HepG2 (cell line): ENCODE measurements around the gene NCOA3. TPM values are rescaled to one million over a fixed set of nuclear protein-coding genes. Genes with fewer than 3 reads are reported as not detected.

Source experiments
- ARNTL ChIP-seq: sonication (generic); formaldehyde crosslinking; IDR thresholded peaks from 2 replicates; pipeline ENCODE4 v1.4.0; 2020; ENCODE audit warnings: mild to moderate bottlenecking, missing genetic modification reagents
- EED ChIP-seq: sonication (generic); formaldehyde crosslinking; IDR thresholded peaks from 2 replicates; pipeline ENCODE4 v1.5.0; 2020; ENCODE audit warnings: mild to moderate bottlenecking, missing genetic modification reagents
- LRRFIP1 ChIP-seq: sonication (generic); formaldehyde crosslinking; conservative IDR thresholded peaks from 2 replicates; pipeline ENCODE4 v1.4.0; 2020; ENCODE audit warnings: missing genetic modification reagents
- MLXIP ChIP-seq: sonication (generic); formaldehyde crosslinking; IDR thresholded peaks from 2 replicates; pipeline ENCODE4 v1.9.0; 2021; ENCODE audit warnings: missing genetic modification reagents, borderline replicate concordance
- SMARCC2 ChIP-seq: fragments of 450-650 bp; IDR thresholded peaks from 2 replicates; pipeline ENCODE4 v1.6.1; 2017; ENCODE audit warnings: antibody characterized with exemption, mild to moderate bottlenecking
- SNAPC2 ChIP-seq: sonication (generic); formaldehyde crosslinking; IDR thresholded peaks from 2 replicates; pipeline ENCODE4 v1.8.1; 2022; ENCODE audit warnings: mild to moderate bottlenecking, missing genetic modification reagents
- TBX3 ChIP-seq: fragments of 450-650 bp; IDR thresholded peaks from 2 replicates; pipeline ENCODE4 v1.6.1; 2017; ENCODE audit warnings: antibody characterized with exemption, mild to moderate bottlenecking, inconsistent platforms, borderline replicate concordance
- ZBTB3 ChIP-seq: sonication (generic); formaldehyde crosslinking; IDR thresholded peaks from 2 replicates; pipeline ENCODE4 v1.4.0; 2020; ENCODE audit warnings: low read depth, mild to moderate bottlenecking, moderate library complexity, missing genetic modification reagents, borderline replicate concordance
- ZBTB40 ChIP-seq, 2 experiments: fragments of 450-650 bp in 1 of 2; sonication (generic) in 1 of 2; formaldehyde crosslinking in 1 of 2; IDR thresholded peaks; 2 replicates each; pipeline versions ENCODE4 v1.6.1 to v1.8.0; 2016 to 2022; ENCODE audit warnings: antibody characterized with exemption in 1 of 2, mild to moderate bottlenecking in 1 of 2, missing genetic modification reagents in 1 of 2
- ZNF180 ChIP-seq: sonication (generic); formaldehyde crosslinking; IDR thresholded peaks from 2 replicates; pipeline ENCODE4 v1.4.0; 2020; ENCODE audit warnings: low read depth, missing genetic modification reagents, borderline replicate concordance
- ZNF430 ChIP-seq: sonication (generic); formaldehyde crosslinking; IDR thresholded peaks from 2 replicates; pipeline ENCODE4 v1.9.0; 2021; ENCODE audit warnings: mild to moderate bottlenecking, missing genetic modification reagents
- ZNF629 ChIP-seq: sonication (generic); formaldehyde crosslinking; conservative IDR thresholded peaks from 2 replicates; pipeline ENCODE4 v1.5.0; 2020; ENCODE audit warnings: missing genetic modification reagents
- ZNF703 ChIP-seq: sonication (generic); formaldehyde crosslinking; IDR thresholded peaks from 2 replicates; pipeline ENCODE4 v1.5.1; 2020; ENCODE audit warnings: missing genetic modification reagents, mild to moderate bottlenecking, moderate library complexity, borderline replicate concordance
- polyA plus RNA-seq, 8 experiments: library from polyadenylated mRNA; depleted of rRNA in 3 of 8; stranded (reverse) in 7 of 8; unstranded in 1 of 8; fragments of >200 nt; fragmentation: Illumina TruSeq in 4 of 8; extraction: Trizol in 4 of 8; gene quantifications; 2 replicates each; pipeline versions ENCODE4 v1.2.1 to v1.2.3, GENCODE V29; 2011 to 2016; ENCODE audit warnings: low read depth in 4 of 8, missing spikeins in 1 of 8, mixed read lengths in 1 of 8; ENCODE audit not compliant: insufficient read depth in 1 of 8
- total RNA-seq, 5 experiments: library from RNA; depleted of rRNA; stranded (reverse); fragments of >200 nt; fragmentation: Illumina TruSeq; extraction: Trizol; gene quantifications; 2 replicates each; pipeline ENCODE4 v1.2.3, GENCODE V29; 2016; ENCODE audit warnings: low read depth in 1 of 5

NCOA3 gene
- total and polyA plus RNA-seq, 2 of the 13 experiments (the other 11 are each of a cell fraction or from before 2014, with no cell fraction given): 35.0 to 56.8 TPM

GRCh38 chr20:47677635-47678453, 176.2 kb downstream of the NCOA3 start (continued):
- no peak for TF ChIP-seq ZBTB40 (IDR thresholded peaks at IDR 0.05)
- no peak for TF ChIP-seq ZBTB40 (CRISPR knock-in tag; IDR thresholded peaks at IDR 0.05)
- TF ChIP-seq LRRFIP1 (CRISPR knock-in tag): no peak
- peak; percentile 72; the same call in 1 of the 2 replicates for TF ChIP-seq EED (CRISPR knock-in tag)
- no peak for TF ChIP-seq ZNF629 (CRISPR knock-in tag)
- TF ChIP-seq SMARCC2: no peak
- no peak for TF ChIP-seq ZNF430
- no peak for TF ChIP-seq MLXIP (CRISPR knock-in tag)
- TF ChIP-seq TBX3: peak; percentile 47; the same call in 1 of the 2 replicates
- TF ChIP-seq ZNF703 (CRISPR knock-in tag): no peak
- no peak for TF ChIP-seq ZBTB3 (CRISPR knock-in tag)
- no peak for TF ChIP-seq ARNTL (CRISPR knock-in tag)
- TF ChIP-seq SNAPC2 (CRISPR knock-in tag): no peak
- no peak for TF ChIP-seq ZNF180 (CRISPR knock-in tag)
